NCI-H446 treated with DMSO at 0.1 percent for 48 hours (cell line): ENCODE data around the gene CDH5.

Experiments
- DNase-seq: peaks from one replicate; lab custom pipeline; 2025; lab: John Stamatoyannopoulos, UW

Gene CDH5

DNA sequence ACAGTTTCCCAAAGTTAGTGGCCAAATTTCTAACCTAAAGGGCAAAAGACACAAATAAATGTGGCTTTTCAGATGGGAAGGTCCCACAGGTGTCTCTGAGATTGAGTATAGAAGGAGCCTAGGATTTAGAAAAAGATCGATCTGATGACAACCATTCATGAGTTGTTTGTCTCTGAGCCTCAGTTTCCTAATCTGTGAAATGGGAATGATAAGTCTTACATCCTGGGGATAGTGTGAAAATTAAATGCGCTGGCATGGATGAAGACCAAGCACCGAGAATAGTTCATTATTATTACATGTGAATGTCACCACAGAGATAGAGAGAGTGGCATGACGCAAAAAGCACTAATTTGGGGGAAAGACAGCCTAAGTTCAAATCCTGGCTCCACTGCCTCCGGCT lies 7.2 kb downstream of the CDH5 start:
- DNase-seq: no peak

DNA sequence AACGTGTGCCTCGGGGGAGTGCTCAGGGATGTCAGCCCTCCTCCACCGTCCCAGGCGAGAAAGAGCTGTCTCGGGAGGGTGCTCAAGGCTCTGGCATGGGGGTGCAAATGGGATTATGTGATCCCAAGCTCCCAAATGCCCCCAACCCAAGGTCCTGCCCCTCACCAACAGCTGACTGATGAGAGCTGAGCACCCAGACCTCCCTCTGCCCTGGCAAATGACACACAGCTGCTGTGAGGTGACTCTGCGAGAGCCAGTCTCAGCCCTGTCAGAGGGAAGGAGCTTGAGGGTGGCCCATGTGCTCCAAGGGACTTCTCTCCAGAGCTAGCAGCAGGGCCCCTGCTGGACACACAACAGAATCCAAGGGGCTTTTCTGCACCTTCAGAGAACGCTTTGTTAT lies 7.7 kb downstream of the CDH5 start:
- DNase-seq: no peak

DNA sequence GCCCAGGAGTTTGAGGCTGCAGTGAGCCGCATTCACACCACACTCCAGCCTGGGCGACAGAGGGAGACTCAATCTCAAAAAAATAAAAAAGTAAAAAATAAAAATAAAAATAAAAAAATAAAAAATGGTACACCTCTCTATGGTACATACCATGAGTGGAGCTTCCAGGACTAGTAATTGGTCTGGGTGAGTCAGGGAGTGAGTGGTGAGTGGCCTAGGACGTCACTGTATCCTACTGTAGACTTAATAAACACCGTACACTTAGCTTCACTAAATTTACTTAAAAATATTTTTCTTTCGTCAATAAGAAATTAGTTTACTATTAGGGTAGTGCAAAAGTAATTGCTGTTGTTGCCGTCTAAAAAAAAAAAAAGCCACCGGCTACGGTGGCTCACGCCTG lies 9.0 kb downstream of the CDH5 start:
- no peak for DNase-seq

DNA sequence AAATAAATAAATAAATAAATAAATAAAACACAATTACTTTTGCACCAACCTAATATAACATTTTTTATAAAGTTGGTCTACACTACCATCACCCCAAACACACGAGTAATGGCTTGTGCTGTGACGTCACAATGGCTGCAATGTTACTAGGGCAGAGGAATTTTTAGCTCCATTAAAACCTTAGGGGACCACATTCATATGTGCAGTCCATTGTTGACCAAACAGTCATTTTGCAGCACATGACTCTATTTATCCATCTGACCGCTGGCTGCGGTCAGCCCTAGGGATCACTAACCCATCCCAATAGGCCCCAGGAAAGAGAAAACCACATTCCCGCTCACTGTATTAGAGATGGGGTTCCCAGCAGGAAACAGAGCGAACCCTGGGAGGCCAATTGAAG lies 9.6 kb downstream of the CDH5 start:
- no peak for DNase-seq

DNA sequence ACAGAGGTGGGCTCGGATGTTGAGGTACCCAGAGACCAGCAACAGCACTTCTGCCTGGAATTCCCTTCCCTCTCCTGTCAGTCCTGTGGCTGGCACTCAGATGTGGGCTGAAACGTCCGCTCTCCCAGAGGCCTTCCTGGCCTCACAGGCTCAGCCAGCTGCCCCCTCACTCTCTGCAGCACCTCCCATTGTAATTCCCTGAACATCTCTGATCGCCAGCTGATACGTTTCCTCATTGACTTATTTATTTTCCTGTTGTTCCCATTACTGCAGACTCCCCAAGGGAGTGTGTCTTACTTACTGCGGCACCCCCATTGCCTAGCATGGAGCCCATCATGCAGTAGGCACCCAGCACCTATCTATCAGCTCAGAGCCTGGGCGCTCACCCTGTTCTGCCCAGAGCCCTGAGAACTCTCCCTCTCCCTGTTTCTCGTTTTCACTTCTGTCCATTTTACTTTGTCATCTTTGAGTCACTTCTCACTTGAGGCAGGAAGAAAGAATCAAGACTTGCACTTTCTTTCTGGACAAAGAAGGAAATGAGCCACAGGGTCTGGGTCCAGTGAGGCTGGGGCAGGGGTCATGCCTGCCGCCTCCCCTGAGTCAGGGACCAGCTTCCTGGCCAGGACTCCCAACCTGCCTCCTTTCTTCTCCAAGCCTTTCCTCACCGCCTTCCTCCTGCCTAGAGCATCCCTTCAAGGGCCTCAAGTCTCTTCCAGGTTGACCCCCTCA lies 10.2 kb downstream of the CDH5 start:
- no peak for DNase-seq

DNA sequence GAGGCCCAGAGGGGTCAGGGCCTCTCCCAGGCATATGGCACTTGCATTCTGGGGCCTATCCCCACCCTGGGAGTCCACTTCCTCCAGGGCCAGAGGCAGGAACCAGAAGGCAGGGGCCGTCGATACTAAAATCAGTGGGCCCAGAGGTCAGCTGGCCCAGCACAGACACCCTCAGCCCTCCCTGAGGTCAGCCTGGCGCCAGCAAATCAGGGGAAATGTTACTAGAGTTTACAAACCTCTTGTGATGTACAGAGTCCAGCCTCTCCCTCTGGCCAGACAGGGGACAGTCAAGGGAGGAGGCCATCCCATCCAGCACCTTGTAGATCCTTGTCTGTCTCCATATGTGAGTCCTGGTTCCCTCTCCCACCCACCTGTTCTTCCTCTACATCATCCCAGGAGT lies 10.8 kb downstream of the CDH5 start:
- DNase-seq: no peak

DNA sequence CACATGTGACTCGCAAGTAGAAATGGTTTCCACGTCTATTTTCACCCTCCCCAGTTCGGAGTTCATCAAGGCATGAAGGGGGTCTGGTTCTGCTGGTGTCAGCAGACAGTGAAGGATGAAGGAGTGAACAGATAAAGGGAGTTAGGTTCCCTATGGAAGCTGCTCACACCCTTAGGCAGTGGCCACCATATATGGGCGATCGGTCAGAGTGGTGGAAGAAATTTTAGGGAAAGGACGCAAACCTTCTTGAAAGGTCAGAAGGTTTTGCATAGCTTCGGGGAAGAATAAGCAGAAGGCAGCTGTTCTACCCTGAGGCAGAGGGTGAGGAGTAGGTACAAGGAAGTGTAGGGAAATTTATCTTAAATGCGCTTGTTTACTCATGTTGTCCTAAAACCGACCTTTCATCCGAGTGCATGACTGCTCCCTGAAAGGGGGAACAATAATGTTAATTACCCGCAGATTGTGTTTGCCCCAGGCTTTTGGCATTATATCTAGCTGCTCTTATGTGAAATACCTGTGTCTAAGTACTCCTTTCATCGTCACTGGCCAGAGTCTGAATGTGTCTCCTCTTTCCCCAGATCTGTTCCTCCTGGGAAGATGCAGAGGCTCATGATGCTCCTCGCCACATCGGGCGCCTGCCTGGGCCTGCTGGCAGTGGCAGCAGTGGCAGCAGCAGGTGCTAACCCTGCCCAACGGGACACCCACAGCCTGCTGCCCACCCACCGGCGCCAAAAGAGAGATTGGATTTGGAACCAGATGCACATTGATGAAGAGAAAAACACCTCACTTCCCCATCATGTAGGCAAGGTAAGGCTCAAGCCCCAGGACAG lies 12.5 kb downstream of the CDH5 start:
- no peak for DNase-seq

DNA sequence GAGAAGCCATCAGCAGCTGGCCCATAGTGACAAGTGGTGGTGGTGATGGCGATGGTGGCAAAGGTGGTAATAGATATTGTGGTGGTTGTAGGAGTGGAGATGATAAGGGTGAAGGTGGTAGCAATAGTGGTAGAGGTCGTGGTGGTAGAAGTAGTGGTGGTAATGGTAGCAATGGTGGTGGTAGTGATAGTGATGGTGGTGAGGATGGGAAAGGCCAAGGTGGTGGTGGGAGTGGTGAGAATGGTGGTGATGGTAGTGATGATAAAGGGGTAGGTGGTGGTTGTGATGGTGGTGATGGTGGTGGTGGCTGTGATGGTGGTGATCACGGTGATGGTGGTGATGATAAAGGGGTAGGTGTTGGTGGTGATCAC lies 13.1 kb downstream of the CDH5 start:
- no peak for DNase-seq

DNA sequence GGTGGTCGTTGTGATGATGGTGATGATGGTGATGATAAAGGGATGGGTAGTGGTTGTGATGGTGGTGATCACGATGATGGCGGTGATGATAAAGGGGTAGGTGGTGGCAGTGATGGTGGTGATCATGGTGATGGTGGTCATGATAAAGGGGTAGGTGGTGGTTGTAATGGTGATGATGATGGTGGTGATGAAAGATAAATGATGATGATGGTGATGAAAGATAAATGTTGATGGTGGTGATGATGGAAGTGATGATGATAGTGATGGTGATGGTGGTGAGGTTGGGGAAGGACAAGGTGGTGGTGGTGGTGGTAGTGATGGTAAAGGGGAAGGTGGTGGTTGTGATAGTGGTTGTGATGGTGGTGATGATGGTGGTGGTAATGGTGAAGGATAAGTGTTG lies 13.9 kb downstream of the CDH5 start:
- no peak for DNase-seq

DNA sequence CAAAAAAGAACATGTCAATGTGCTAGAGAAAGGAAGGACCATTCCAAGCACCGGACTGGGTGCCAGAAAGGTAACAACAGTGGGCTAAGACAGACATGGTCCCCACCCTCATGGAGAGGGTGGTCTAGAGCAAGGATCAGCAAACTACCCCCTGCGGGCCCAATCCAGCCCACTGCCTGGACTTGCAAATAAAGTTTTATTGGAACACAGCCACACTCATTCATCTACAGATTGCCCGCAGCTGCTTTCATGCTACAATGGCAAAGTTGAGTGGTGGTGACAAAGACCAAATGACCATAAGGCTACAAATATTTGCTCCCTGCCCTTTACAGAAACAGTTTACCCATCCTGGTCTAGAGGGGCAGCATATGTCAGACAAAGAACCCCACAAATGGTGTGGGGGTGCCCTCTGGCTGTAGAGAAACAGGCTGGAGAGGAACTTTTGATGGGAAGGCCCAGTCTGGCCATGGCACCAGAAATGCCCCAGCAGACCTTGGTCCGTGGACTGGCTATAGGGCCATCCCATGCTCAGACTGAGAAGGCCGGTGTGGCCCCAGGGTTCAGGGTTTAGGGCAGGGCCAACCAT lies 15.2 kb downstream of the CDH5 start:
- DNase-seq: no peak

DNA sequence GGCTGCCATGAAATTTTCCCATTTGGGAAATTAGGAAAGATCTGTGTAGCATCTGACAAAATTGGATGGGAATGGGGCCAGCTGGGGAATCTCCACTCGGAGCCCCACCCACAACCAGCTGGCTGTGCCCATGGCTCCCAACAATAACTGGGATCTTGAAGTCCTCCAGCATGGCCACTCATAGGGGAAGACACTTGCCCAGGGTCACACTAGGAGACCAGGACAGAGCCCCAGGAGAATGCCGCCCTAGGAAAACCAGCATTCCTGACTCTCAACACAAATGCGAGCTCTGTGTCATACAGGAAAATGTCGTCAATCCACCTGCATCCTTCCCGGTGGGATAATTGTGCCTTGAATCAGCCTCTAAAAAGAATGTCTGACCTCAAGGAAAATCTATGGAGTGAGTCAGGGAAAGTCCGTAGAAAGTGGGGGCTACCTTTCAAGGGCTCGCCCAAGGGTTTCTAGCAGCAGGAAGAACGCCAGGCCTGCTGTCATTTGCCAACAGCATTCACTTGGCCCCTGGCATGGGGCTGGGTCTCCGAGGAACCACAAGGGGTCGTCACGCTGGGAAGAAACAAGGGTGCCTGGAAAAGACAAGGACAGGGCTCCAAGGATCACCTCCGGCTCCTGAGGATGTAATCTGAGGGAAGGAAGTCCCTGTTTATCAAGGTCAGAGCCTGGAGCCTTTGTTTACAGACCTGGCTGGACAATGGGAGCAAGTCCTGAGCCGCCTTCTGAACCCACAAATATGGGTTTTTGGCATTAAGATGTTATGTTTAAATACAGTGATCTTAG lies 15.9 kb downstream of the CDH5 start:
- no peak for DNase-seq

DNA sequence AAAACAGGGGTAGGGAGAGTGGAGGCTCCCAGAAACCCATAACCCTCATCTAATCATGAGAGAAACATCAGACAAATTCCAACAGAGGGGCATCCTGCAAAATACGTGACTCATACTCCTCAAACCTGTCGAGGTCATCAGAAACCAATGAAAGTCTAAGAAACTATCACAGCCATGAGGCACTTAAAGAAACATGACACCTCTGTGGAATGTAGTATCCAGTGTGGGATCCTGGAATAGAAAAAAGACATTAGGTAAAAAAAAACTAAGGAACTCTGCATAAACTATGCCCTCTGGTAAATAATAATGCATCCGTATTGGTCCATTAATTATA lies 16.4 kb downstream of the CDH5 start:
- peak; percentile 1 for DNase-seq

DNA sequence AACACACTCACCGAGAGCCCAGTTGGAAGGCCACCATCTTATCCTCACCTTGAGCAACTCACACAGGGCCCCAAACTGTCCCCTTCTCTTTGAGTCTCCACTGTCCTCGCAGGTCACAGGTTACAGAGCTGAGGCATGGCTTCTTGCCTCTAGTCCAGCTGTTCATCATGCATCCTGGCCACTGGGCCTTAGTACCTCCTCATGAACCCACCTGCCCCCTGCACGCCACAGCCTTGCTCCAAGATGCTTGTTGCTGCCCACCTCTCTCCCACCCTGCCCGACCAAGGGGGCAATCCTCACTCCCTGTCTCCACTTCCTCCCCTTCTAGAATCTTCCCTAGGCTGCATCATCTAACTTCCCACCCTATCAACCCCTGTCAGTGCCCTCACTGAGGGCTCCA lies 17.1 kb downstream of the CDH5 start:
- DNase-seq: no peak

DNA sequence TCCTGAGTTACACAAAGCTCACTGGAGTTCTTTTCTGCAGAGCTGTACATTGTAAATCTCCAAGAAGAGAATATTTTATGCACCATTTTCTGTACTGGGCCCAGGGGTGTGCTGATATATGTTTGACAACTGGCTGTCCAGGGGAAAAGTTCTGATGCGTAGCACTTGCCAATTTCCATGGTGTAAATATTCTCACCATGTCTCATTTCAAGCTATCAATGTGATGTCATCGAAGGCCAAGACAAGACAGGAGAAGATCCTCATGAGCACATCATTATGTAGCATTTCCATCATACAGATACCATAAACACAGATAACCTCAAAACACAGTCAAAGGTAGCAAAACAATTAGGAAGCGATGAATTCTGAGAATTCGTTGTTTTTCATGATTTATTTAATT lies 18.9 kb downstream of the CDH5 start:
- no peak for DNase-seq

DNA sequence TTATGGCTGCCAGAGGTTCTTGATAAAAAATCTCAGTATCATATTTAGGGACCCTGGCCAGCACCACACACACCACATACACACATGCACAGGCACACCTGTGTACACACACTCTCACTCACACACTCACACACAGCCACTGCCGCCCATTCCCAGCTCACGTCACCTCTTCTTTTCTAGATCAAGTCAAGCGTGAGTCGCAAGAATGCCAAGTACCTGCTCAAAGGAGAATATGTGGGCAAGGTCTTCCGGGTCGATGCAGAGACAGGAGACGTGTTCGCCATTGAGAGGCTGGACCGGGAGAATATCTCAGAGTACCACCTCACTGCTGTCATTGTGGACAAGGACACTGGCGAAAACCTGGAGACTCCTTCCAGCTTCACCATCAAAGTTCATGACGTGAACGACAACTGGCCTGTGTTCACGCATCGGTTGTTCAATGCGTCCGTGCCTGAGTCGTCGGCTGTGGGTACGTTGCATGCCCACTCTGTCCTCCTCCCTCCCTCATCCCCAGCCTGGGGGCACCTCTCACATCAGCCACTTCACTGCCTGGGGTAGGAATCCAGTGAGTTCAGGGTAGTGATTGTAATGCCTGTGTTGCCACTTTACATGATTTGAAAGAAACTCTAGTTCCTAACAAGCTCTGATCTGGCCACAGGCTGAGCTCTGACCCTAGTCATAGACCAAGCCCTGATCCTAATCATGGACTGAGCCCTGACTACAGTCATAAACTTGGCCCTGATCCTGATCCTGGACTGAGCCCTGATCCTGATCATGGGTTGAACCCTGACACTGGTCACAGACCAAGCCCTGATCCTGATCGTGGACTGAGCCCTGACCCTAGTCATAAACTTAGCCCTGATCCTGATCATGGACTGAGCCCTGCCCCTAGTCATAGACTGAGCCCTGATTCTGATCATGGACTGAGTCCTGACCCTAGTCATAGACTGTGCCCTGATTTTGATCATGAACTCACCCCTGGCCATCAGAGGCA lies 20.4 kb downstream of the CDH5 start:
- DNase-seq: no peak

DNA sequence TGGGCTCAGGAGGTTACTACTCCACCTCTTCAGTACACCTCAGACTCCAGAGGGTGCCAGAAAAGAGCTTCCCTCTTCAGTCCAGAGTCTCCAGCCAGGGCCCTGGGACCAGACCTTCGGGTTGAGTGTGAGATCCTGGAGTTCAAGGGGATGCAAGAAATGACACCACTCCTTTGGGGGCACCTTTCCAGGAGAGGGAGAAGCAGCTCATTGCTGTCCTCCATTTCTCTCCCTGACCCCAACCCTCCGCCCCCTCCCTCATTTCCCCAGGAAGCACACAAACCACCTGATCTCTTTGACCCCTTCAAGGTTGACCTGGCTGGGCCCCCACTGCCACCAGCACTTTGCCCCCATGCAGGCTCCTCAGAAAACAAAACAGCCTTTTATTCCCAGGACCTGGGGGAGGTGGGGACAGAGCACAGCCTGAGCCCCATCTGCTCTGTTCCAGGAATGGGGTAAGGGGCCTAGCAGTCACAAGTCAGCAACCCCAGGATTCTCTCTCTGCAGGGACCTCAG lies 21.4 kb downstream of the CDH5 start:
- DNase-seq: no peak

DNA sequence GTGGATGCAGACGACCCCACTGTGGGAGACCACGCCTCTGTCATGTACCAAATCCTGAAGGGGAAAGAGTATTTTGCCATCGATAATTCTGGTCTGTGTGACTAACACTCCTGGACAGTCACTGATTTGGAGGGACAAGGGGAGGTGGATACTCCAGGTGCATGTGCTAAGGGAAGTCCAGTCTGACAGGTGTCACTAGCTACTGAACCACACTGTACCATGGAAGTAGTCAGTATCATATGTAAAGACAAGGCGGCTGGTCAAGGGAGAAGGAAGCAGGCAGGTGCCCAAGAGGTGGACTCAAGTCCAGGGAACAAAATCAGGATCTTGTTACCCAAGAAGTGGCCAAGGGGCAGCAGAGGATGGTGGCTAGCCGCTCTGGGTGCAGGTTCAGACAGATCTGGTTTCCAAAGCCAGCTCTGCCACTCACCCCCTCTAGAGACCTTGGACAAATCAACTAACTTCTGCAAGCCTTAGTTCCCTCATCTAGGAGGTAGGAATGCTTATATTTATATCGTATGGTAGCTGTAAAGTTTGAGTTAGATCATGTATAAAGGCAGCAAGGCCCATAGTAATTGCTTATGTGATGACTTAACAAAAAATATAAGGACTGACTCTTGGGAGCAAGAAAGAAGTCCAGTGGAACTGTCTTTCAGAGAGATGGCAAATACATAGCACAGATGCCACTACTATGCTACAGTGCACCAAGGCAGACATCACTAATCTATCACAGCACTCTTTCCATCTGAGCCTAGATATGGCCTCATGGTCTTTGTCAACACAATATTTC lies 22.1 kb downstream of the CDH5 start:
- DNase-seq: no peak

DNA sequence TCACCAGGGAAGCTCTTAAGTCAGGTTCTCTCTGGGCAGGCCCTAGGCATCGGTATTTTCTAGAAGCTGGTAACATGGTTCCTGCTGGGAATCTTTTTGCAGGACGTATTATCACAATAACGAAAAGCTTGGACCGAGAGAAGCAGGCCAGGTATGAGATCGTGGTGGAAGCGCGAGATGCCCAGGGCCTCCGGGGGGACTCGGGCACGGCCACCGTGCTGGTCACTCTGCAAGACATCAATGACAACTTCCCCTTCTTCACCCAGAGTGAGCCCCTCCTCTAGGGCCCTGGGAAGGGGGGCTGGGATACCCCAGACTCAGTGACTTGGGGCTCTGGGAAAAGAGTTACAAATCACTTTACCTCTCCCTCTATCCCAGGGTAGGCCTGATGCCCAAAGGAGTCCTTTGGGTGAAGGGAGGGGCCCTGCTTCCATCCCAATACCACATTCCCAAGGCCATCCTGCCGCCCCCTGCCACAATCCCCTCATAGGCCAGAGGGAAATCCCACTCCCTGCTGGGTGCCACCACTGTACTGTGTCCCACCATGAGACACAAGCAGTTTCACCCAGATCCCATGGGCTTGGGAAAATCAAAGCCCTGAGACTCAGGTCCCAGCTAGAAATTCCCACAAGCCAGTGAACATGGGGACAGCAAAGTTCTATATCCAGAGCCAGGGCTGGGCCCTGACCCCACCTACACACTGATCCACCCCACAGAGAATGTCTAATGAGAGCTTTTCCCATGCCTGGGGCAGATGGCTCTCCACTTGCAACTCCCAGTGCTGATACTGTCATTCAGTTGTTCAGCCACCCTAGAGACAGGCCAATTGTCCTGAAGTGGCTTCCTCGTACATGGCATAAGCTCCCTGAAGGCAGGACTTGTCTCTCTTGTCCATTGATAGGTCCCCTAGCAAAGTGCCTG lies 23.0 kb downstream of the CDH5 start:
- no peak for DNase-seq
